DMS53 (cell line): ENCODE measurements around the gene MMP2.

Source experiments
- DNase-seq: peaks from one replicate; lab custom pipeline; 2025; lab: John Stamatoyannopoulos, UW

The MMP2 gene

GRCh38 chr16:55494994-55495421, 16.0 kb downstream of the MMP2 start:
- DNase-seq: peak; percentile 4

DNA sequence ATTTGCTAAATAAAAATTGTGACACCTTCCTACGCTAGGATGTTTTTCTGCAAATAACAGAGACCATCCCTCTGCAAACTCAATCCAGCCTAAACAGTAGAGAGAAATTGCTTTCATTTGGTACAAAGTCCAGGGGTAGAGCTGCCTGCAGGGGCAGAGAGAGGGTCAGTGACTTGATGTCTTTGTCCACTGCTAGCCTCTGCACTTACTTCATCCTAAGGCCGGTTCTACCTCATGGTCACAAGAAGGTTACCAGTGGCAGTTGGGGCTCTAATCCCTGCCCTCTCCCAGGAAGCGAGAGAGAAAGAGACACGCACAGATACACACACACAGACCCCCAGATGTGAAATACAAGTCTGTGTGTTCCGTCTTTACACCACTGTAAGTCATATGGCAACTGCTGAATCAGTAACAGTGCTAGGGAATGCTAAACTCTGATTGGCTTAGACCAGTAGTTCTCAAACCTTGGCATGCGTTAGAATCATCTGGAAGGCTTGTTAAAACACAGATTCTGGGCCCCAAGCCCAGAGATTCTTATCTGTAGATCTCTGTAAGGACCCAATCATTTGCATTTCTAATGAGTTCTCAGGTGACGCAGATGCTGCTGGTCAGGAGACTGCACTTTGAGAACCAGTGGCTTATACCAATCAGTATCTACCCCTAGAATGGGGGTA, 16.8 kb downstream of the MMP2 start:
- no peak for DNase-seq

DNA sequence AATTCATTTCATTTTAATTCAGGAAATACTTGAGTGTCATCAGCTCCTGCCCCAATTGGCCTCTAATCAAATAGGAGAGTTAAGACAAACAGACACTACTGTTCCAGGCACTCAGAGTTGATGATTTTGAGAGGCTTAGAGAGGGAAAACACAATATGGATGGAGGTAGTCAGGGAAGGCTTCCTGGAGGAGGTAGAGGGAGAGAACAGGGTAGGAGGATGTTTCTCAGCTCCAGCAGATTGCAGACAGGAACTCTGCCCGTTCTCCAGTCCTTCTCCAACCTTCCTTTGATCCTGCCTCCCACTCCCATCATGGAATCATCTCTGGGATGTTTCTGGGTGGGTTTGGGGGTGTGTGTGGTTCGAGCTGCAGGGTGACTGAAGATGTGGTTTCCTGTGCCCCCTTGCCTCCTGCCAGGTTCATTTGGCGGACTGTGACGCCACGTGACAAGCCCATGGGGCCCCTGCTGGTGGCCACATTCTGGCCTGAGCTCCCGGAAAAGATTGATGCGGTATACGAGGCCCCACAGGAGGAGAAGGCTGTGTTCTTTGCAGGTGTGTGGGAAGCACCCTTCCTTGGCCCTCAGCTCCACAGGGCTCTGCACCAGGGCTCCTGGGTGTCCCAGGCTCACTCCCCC, 17.6 kb downstream of the MMP2 start:
- no peak for DNase-seq

- DNase-seq: no peak
Observed at GRCh38 chr16:55497558-55497957, 18.6 kb downstream of the MMP2 start.

DNA sequence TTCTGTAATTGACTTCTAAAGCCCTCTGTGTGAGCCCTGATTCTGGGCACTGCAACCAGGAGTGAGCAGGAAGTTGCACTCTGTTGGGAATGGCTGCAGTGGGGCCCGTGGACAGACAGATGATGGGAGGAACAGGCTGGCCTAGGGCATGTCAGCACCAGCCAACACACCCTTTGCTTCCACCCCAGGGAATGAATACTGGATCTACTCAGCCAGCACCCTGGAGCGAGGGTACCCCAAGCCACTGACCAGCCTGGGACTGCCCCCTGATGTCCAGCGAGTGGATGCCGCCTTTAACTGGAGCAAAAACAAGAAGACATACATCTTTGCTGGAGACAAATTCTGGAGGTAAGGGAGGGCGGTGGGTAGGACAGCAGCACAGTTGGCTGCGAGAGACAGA, 19.1 kb downstream of the MMP2 start:
- DNase-seq: no peak

DNA sequence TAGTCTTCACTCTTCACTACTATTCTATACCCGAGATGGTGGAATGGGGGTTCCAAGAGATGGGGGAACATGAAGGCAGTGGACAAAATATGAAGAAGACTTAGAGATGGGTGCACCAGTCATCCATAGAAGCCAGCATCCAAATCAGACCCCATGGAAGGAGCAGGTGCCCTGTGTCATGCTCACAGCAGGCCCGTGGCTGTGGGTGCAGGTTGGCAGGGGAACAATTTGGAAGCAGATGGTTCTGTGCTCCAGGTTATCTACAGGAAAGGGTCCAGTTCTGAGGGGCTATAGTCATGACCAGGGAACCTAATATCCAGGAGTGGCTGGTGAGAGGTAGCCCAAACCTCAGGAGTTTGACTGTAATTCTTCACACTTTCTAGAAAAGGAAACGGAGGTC, 20.3 kb downstream of the MMP2 start:
- DNase-seq: no peak

DNA sequence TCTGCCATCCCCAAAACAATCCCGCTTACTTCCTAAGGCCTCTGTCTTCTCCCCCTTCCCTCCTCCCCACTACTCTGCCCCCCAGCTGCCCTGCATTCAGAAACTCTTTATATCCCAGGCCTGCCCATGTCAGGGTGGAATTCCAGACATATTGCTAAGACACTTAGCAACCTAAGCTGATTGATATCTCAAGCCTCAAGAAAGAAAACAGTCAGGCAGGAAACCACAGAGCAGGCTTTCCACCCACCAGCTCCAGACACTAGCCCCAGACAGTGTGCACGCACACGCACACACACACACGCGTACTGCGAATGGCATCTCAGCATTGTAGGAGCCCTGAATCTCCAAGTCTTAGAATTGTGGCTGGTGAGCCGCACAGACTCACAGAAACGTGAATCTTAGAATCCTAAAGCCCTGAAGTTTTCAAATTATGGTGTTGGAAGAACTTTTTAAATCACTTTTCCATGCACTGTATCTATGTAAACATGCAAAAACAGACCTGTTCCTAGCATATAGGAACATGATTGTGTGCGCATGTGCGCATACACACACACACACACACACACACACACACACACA, 21.0 kb downstream of the MMP2 start:
- no peak for DNase-seq

DNA sequence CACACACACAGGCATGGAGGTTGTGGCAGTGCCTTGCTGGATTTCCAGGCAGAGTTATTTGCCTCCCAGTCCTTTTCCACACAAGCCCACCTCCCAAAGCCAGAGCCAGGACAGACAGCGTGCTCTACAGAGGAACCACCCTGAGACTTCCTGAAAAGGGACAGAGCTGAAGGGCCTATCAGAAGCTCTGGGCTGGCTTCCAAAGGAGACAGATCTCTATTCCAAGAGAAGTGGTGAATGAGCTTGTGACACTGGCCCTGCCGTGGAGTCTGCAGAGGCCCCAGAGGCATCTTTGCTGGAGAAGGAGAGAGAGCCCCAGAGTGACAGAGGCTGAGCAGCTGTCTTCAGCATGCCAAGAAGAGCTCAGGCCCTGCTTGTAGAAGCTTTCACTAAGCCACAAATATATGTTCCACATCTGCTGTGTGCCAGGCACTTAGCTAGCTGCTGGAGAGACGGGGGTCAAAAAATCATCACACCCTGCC, 21.6 kb downstream of the MMP2 start:
- no peak for DNase-seq

DNA sequence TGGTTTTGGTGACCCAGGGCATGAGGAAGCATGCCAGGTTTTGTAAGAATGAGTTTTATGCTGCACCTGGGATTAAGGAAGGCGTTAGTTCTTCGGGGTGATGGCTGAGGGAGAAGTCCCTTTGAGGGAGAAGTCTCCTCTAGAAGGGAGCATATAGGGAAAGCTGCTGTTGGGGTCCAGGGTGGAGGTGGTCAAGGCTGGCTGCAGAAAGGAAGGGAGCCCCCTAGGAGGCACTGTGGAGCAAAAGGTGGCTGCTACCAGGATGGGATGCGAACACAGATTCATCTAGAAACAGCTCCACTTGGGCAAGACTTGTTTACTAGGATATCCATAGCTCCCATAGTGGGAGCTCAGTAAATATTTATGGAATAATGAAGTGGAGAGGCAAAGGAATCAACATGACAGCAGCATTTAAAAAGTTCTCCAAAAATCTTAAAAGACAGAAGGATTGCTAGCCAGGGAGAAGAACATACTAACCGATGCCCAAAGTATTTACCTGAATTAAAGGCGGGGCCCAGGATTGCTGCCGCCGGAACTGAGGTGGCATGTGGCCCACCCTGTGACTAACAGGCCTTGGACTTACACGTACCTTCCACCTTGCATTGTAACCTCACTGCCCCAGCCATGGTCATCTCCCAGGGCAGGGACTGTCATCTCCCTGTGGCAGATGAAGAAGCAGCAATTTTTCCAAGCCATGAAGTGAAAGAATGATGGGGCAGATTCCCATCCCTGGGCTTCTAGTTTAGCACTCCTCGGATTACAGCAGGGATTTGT, 22.7 kb downstream of the MMP2 start:
- DNase-seq: no peak

- no peak for DNase-seq
Observed at GRCh38 chr16:55502801-55503366, 23.9 kb downstream of the MMP2 start.

- no peak for DNase-seq
Observed at GRCh38 chr16:55503726-55504550, 24.9 kb downstream of the MMP2 start.

- no peak for DNase-seq
Observed at GRCh38 chr16:55505333-55506015, 26.5 kb downstream of the MMP2 start.

DNA sequence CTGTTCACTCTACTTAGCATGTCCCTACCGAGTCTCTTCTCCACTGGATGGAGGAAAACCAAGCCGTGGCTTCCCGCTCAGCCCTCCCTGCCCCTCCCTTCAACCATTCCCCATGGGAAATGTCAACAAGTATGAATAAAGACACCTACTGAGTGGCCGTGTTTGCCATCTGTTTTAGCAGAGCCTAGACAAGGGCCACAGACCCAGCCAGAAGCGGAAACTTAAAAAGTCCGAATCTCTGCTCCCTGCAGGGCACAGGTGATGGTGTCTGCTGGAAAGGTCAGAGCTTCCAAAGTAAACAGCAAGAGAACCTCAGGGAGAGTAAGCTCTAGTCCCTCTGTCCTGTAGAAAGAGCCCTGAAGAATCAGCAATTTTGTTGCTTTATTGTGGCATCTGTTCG, 27.1 kb downstream of the MMP2 start:
- DNase-seq: no peak

DNA sequence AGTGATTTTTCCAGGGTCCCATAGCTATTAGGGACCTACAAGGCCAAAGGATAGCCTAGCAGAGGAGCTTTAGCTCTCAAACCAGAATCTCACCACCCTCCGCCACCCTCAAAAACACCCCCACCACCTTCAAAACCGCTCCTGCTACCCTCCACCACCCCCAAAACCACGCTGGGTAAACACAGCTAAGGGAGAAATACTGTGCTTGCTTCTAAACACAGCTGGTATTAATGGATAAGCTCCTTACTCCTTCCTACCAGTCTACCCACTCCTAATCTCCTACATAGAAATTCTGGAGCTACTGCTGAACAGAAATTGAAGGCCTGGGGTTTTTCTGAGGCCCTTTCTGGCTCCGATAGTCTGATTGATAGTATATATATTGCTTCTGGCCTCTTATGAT, 27.7 kb downstream of the MMP2 start:
- DNase-seq: no peak

DNA sequence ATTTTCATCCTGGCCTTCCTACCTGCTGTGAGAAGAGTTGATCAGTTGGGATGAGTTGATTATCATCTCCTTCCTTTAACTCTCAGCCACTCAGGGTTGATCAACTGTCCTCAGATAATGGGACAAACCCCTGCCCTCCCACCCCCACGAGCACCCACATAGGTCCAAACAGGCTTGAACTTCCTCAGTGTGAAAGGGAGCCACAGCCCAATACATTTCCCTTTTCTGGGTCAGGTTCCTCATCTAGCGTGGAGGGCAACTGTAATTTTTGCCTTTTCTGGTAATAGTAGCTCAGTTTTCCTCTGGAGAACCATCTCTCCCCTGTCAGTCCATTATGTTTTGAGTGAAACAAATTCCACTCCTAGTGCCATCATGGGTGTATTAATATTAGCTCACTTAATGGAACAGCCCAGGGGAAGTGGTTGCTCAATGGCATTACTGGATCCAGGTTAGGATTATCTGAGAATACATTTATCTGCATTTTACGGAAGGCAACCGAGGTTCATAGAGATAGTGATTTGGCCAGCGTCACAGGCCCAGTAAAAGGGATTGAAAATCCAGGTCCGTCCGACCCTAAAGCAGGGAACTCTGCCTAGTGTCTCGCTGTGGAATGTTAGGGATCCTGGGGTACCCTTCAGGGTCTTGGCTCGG, 29.4 kb downstream of the MMP2 start:
- DNase-seq: no peak

DNA sequence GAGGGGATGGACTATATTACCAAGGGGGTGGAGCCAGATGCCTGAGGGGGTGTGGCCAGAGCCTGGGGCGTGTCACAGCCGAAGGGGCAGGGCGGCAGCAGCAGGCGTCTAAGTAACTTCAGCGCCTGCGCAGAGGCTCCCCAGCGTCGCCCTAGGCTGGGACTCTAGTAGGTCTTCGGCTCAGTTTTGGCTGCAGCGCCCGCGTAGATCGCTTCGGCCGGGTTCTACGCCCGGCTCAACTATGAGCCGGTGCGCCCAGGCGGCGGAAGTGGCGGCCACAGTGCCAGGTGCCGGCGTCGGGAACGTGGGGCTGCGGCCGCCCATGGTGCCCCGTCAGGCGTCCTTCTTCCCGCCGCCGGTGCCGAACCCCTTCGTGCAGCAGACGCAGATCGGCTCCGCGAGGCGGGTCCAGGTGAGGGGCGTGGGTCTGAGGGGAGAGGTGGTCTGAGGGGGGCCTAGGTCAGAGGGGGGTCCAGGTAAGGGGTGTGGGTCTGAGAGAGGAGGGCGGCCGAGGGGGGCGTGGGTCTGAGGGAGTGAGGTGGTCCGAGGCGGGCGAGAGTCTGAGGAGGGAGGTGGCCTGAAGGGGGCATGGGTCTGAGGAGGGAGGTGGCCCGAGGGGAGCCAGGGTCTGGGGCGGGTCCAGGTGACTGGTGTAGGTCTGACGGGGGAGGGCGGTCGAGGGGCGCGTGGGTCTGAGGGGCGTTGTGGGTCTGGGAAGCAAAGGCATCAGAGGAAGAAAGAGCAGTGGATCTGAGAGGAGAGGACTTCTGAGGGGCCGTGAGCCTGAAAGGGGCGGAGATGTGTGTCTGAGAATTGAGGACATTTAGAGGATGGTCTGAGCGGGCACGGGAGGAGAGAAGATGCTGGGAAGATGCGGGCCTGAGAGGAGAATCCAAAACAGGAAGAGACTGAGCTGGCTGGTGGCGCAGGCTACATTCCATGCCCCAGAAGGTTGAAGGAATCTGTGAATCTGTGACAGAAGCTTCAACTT, 30.2 kb downstream of the MMP2 start, which contains the start of gene LPCAT2:
Gene LPCAT2, plus strand, starts transcription at position 132 of the 991 bp plus-strand sequence. Its CDS starts 110 bp downstream, at position 242.
- peak; percentile 6 for DNase-seq

GRCh38 chr16:55510185-55510805, 31.3 kb downstream of the MMP2 start:
- DNase-seq: no peak

DNA sequence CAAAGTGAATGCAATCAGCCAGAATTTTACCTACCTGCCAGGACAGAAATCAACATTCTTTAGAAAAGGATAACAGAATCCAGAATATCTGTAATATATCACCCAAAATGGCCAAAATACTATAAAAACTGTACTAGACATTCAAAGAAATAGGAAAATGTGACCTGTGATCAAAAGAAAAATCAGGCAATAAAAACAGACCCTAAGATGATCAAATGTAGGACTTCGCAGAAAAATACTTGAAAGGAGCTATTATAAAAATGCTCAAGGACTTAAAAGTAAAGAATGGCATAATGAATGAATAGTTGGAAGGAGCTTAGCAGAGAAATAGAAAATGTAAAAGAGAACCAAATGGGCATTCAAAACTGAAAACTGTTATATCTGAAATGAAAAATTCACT, 33.9 kb downstream of the MMP2 start:
- no peak for DNase-seq
